ENCODE data around the gene TRMT44.

GRCh38 chr4:8435656-8436121, 4.9 kb upstream of the TRMT44 start:
- no peak for TF ChIP-seq POLR2A (IDR thresholded peaks at IDR 0.05)
- TF ChIP-seq CTCF (IDR thresholded peaks at IDR 0.05), result no peak
